K562 (cell line): ENCODE data around the gene ZC3H15. TPM values are rescaled to one million over a fixed set of nuclear protein-coding genes. Genes with fewer than 3 reads are reported as not detected.

Experiments used
- ARID4B ChIP-seq: sonication (generic); formaldehyde crosslinking; IDR thresholded peaks from 2 replicates; pipeline ENCODE4 v1.8.0; 2022; ENCODE audit warnings: mild to moderate bottlenecking, missing genetic modification reagents
- ATF6 ChIP-seq: sonication (generic); formaldehyde crosslinking; IDR thresholded peaks from 2 replicates; pipeline ENCODE4 v1.4.0; 2020; ENCODE audit warnings: mild to moderate bottlenecking, missing genetic modification reagents
- FOSL1 ChIP-seq: fragments of 200-800 bp; sonication (Bioruptor generic); conservative IDR thresholded peaks from 2 replicates; pipeline ENCODE4 v1.6.1; 2016; ENCODE audit warnings: missing genetic modification characterization, missing compliant biosample characterization
- GABPB1 ChIP-seq: sonication (generic); formaldehyde crosslinking; IDR thresholded peaks from 2 replicates; pipeline ENCODE4 v1.8.0; 2022; ENCODE audit warnings: mild to moderate bottlenecking, missing genetic modification reagents
- KLF1 ChIP-seq: fragments of 450-650 bp; IDR thresholded peaks from 2 replicates; pipeline ENCODE4 v1.6.1; 2016; ENCODE audit warnings: missing genetic modification characterization, missing compliant biosample characterization
- KLF16 ChIP-seq: IDR thresholded peaks from 2 replicates; pipeline ENCODE4 v1.6.1; 2016; ENCODE audit warnings: antibody characterized with exemption
- L3MBTL2 ChIP-seq: fragments of 450-650 bp; IDR thresholded peaks from 2 replicates; pipeline ENCODE4 v1.6.1; 2016; ENCODE audit warnings: mild to moderate bottlenecking, moderate library complexity
- NR1H2 ChIP-seq: sonication (generic); formaldehyde crosslinking; IDR thresholded peaks from 2 replicates; pipeline ENCODE4 v1.4.0; 2020; ENCODE audit warnings: mild to moderate bottlenecking, missing genetic modification reagents
- POLR2AphosphoS2 ChIP-seq: IDR thresholded peaks from 2 replicates; pipeline ENCODE4 v1.6.1; 2012; ENCODE audit warnings: low read length, improper control_type of control experiment
- PURB ChIP-seq: sonication (generic); formaldehyde crosslinking; IDR thresholded peaks from 2 replicates; pipeline ENCODE4 v1.9.0; 2021; ENCODE audit warnings: low read depth, mild to moderate bottlenecking, missing genetic modification reagents
- THRAP3 ChIP-seq: fragments of 450-650 bp; IDR thresholded peaks from 2 replicates; pipeline ENCODE4 v1.6.1; 2016; ENCODE audit warnings: mild to moderate bottlenecking, inconsistent platforms, borderline replicate concordance
- ZBTB34 ChIP-seq: fragments of 250-450 bp; sonication (Bioruptor Pico); IDR thresholded peaks from 2 replicates; pipeline ENCODE4 v1.8.0; 2021; ENCODE audit warnings: mild to moderate bottlenecking, moderate library complexity
- ZMIZ1 ChIP-seq, 2 experiments: fragments of 150-350 bp in 1 of 2; IDR thresholded peaks; 2 replicates each; pipeline ENCODE4 v1.6.1; 2012 to 2016; ENCODE audit warnings: low read depth in 2 of 2, low read length in 2 of 2, mild to moderate bottlenecking in 1 of 2, moderate library complexity in 1 of 2
- ZNF174 ChIP-seq: fragments of 250-450 bp; sonication (Bioruptor Pico); IDR thresholded peaks from 2 replicates; pipeline ENCODE4 v1.4.0; 2020; ENCODE audit warnings: mild to moderate bottlenecking
- ZNF239 ChIP-seq: fragments of 250-450 bp; sonication (Bioruptor Pico); IDR thresholded peaks from 2 replicates; pipeline ENCODE4 v1.4.0; 2020; ENCODE audit warnings: mild to moderate bottlenecking
- ZNF316 ChIP-seq: fragments of 450-650 bp; IDR thresholded peaks from 2 replicates; pipeline ENCODE4 v1.6.1; 2016
- polyA plus RNA-seq, 8 experiments: library from polyadenylated mRNA; depleted of rRNA in 4 of 8; stranded (reverse) in 5 of 8; unstranded in 3 of 8; fragments of >200 nt; fragmentation: Nextera tagmentation in 2 of 8; fragmentation: Illumina TruSeq in 1 of 8; extraction: Ambion mirVana in 2 of 8; extraction: Trizol in 1 of 8; gene quantifications; 2 replicates each; pipeline versions ENCODE4 v1.2.1 to v1.2.3, GENCODE V29; 2011 to 2014; ENCODE audit warnings: inconsistent platforms in 1 of 8, missing spikeins in 1 of 8
- total RNA-seq, 7 experiments: library from RNA; depleted of rRNA in 6 of 7; stranded (reverse); fragments of >200 nt in 6 of 7; fragmentation: Illumina TruSeq in 2 of 7; extraction: Trizol in 2 of 7; gene quantifications; 2 replicates each; pipeline versions ENCODE4 v1.2.1 to v1.2.3, GENCODE V29; 2011 to 2021; ENCODE audit warnings: low replicate concordance in 1 of 7

ZC3H15 gene
- total and polyA plus RNA-seq, 9 of the 15 experiments (the other 6 are each of a cell fraction or from before 2014, with no cell fraction given), result 132 to 286 (median 189) TPM

- TF ChIP-seq ZBTB34 (CRISPR knock-in tag) (no peak), ZNF174 (CRISPR knock-in tag) (no peak), PURB (CRISPR knock-in tag) (no peak), KLF16 (no peak), GABPB1 (CRISPR knock-in tag) (no peak; the same call in 1 of the 2 replicates), NR1H2 (CRISPR knock-in tag) (no peak), L3MBTL2 (peak; percentile 19; the same call in 1 of the 2 replicates), POLR2AphosphoS2 (no peak), ZNF316 (no peak), ZMIZ1 (IDR thresholded peaks at IDR 0.05; ENCODE audit: low read depth in 2 of 2, low read length in 2 of 2) (no peak), ZNF239 (CRISPR knock-in tag) (no peak), KLF1 (tag) (no peak), ARID4B (CRISPR knock-in tag) (no peak), THRAP3 (no peak), FOSL1 (no peak), ATF6 (CRISPR knock-in tag) (0 out of 2 replicates have a peak, but pooled peaks have one; percentile 41)
Observed at GRCh38 chr2:186486651-186487647, 889 bp downstream of the ZC3H15 start (continued).
